ACC112 (cell line): ENCODE data around the gene C1orf50.
"Not testable (repeated sequence)": the region's sequence is repeated elsewhere in the genome, so short reads cannot be mapped to it uniquely, and the experiment has no call there.

Experiments used
- H2AFZ ChIP-seq: fragments of 200-600 bp; sonication (generic); one replicate; pipeline ENCODE4 v1.6.0; 2017; ENCODE audit warnings: antibody characterized with exemption, low read length; ENCODE audit not compliant: unreplicated experiment
- H3K27ac ChIP-seq: fragments of 200-600 bp; sonication (generic); 2 replicates; pipeline ENCODE4 v1.5.1; 2014; ENCODE audit warnings: low read depth, mild to moderate bottlenecking, antibody characterized with exemption, low read length, moderate library complexity
- H3K27me3 ChIP-seq: fragments of 200-600 bp; sonication (generic); 2 replicates; pipeline ENCODE4 v1.6.1; 2014; ENCODE audit warnings: mild to moderate bottlenecking, antibody characterized with exemption, low read length, moderate library complexity, mixed read lengths; ENCODE audit not compliant: insufficient read depth
- H3K36me3 ChIP-seq: fragments of 200-600 bp; sonication (generic); 2 replicates; pipeline ENCODE4 v1.6.1; 2016; ENCODE audit warnings: mild to moderate bottlenecking, antibody characterized with exemption, low read length, moderate library complexity, mixed read lengths; ENCODE audit not compliant: insufficient read depth
- H3K4me1 ChIP-seq: fragments of 200-600 bp; sonication (generic); one replicate; pipeline ENCODE4 v1.6.1; 2016; ENCODE audit warnings: low read length, mixed read lengths; ENCODE audit not compliant: insufficient read depth, unreplicated experiment, control insufficient read depth
- H3K4me3 ChIP-seq: fragments of 200-600 bp; sonication (generic); 2 replicates; pipeline ENCODE4 v1.5.1; 2014; ENCODE audit warnings: mild to moderate bottlenecking, low read depth, low read length
- H3K79me2 ChIP-seq: fragments of 200-600 bp; sonication (generic); one replicate; pipeline ENCODE4 v1.6.0; 2016; ENCODE audit warnings: low read length; ENCODE audit not compliant: control insufficient read depth, unreplicated experiment, insufficient read depth

Gene C1orf50

DNA sequence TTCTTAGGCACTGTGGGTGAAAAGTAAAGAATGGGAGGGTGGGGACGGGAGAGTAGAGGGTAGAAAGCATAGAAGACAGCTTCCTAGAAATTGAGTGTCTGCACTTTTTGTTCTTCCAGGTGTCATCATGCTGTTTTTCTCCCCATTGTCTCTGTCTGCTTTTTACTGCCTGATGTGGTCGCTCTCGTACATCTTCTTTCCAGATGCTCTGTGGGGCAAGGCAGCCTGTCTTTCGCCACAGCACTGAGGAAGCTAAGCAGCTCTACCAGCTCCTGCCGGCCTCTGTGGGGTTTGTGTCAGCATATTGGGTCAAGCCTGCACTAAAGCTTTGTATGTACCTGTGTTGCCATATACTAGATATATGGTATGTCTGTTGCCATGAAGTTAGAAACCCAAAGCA lies 30.9 kb downstream of the C1orf50 start:
- no peak overlapping the region for H3K27ac ChIP-seq
- no peaks in the 10 kb centered on the region for H3K27me3 ChIP-seq
- H3K4me1 ChIP-seq, result no peaks in the 10 kb centered on the region
- H3K36me3 ChIP-seq, result no peaks in the 10 kb centered on the region
- H3K79me2 ChIP-seq, result no peaks in the 10 kb centered on the region
- H3K4me3 ChIP-seq, result no peak overlapping the region
- H2AFZ ChIP-seq, result no peak overlapping the region

DNA sequence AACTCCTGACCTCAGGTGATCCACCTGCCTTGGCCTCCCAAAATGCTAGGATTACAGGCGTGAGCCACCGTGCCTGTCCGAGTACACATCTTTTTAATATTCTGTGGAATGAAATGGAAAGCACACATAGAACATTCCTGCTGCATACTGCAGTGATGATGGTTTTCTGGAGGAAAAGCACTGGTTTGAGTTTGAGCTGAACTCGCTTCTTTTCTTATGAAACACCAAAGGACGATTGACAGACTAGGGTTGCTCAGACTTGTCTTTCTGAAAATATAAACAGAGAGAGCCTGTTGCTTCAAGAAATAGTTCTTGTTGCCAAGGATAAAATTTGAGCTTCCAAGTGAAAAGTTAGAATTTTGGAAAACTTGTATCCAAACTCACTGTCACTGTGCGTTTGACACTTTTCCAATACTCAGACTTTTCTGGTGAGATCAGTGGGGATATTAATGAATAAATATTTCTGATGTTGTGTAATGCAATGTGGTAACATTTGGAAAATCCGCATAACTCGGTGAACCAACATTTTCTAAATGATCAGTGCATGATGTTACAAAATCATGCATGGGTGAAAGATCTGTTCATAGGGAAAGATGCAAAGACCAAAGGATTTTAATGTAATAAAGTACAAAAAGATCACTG lies 34.9 kb downstream of the C1orf50 start:
- Histone ChIP-seq H3K4me1 (no peaks in the 10 kb centered on the region), H2AFZ (no peak overlapping the region), H3K79me2 (no peaks in the 10 kb centered on the region), H3K27me3 (no peaks in the 10 kb centered on the region), H3K4me3 (no peak overlapping the region), H3K27ac (no peak overlapping the region), H3K36me3 (no peaks in the 10 kb centered on the region)

DNA sequence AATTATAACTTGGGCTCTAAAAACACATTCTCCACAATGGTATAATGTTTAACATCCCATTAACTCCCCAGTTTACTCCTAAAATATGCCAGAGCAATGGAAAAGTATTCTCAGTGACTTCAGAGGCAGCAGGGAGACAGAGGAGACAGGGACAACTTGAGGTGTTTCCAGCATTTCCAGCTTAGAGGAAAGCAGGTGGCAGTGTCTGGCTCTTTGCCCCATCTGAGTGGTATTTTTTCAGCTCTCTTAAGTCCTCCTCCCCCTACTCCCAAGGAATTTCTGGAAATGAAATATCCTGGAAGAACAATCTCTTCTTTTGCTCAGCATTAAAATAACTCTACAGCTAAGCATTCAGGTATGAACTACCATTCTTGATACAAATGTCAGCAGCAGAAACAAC lies 39.1 kb downstream of the C1orf50 start:
- Histone ChIP-seq H3K4me1 (no peaks in the 10 kb centered on the region), H3K27me3 (no peaks in the 10 kb centered on the region), H2AFZ (no peak overlapping the region), H3K36me3 (no peaks in the 10 kb centered on the region), H3K4me3 (no peak overlapping the region), H3K27ac (no peak overlapping the region), H3K79me2 (no peaks in the 10 kb centered on the region)

DNA sequence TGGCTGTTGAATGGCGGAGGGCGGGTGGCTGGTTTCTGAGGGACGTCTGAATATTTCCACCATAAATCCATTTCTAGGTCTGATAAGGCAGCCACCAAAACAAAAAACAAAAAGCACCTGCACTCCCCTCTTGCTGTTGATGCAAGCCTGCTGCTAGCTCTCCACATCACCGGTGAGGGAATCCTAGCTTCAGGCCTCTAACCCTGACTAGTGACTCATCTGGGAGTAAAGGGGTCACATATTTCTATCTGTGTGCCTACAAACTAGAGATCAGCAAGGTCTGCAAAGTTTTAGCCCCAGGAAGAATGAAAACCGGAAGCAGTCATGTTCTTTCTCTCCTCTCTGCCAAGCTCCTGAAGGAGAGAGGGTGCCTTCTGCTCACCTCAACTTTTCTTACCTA lies 39.5 kb downstream of the C1orf50 start:
- Histone ChIP-seq H3K27me3 (no peaks in the 10 kb centered on the region), H3K4me3 (no peak overlapping the region), H3K4me1 (no peaks in the 10 kb centered on the region), H3K27ac (no peak overlapping the region), H2AFZ (no peak overlapping the region), H3K36me3 (no peaks in the 10 kb centered on the region), H3K79me2 (no peaks in the 10 kb centered on the region)

DNA sequence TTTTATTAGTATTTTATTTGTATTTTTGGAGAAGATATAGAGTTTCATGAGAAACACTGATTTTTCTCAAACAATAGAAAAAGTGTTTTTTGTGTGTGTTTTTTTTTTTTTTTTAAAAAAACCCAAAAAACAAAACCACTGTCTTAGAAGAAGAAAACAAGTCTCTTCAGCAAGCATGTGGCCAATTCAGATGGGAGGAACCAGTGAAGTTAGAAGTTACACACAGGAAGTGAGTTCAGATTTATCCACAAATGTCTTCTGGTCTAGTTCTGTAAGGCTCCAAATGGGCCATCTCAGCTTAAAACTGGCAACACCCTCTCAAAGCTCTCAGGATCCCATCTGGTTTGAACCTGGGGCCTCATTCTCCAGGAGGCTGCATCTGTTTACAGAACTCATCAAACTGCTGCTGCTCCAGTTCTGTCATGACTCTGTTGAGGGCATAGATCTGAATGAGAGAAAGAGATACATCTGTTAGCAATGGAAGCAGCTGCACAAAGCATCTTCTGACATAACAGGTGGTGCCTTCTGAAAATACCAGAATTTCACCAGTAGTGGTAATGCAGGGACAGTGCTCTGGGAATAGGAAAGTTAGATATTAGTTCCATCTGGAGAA lies 40.1 kb downstream of the C1orf50 start:
- Histone ChIP-seq H3K27ac (no peak overlapping the region), H3K27me3 (no peaks in the 10 kb centered on the region)

DNA sequence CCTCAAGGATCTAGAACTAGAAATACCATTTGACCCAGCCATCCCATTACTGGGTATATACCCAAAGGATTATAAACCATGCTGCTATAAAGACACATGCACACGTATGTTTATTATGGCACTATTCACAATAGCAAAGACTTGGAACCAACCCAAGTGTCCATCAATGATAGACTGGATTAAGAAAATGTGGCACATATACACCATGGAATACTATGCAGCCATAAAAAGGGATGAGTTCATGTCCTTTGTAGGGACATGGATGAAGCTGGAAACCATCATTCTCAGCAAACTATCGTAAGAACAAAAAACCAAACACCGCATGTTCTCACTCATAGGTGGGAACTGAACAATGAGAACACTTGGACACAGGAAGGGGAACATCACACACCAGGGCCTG lies 47.8 kb downstream of the C1orf50 start:
- H2AFZ ChIP-seq, H3K4me3 ChIP-seq, H3K79me2 ChIP-seq, H3K27me3 ChIP-seq, H3K36me3 ChIP-seq, H3K27ac ChIP-seq: not testable (repeated sequence)
- H3K4me1 ChIP-seq, result peaks cover 12% of the 10 kb centered on the region

More for the DNA sequence above, 40.1 kb downstream of the C1orf50 start:
- Histone ChIP-seq H3K79me2 (no peaks in the 10 kb centered on the region), H2AFZ (no peak overlapping the region), H3K4me3 (no peak overlapping the region), H3K4me1 (no peaks in the 10 kb centered on the region), H3K36me3 (no peaks in the 10 kb centered on the region)

DNA sequence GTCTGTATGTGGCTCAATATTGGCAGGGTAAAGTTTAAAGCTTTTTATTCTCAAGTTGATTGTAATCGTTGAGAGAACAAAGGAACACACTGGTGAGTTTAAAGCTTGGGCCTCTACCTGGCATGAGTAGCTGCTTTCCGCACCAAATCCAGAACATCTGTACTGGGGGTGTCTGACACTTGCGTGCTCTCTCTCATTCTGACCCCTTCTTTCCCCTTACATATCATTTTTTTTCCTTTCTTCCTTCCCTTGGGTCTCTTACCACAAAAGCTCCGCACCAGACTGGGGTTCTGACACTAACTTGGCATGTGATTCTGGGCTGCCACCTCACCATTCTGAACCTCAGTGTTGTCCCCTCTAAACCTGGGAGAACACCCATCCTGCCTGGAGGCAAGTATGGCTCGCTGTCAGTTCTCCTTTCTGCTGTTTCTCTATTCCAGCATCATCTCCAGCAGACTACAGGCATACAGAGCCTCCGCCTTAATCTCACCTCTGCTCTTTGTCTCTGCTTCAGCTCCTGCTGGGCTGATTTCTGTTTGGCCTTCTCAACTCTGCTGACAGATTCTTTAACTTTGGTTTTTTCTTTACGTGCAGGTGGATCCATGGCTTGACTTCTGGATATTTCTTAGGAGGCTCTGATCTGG lies 49.0 kb downstream of the C1orf50 start:
- Histone ChIP-seq H3K4me3 (peak overlapping the region; percentile 98), H3K79me2 (peaks cover 4% of the 10 kb centered on the region), H3K36me3 (no peaks in the 10 kb centered on the region), H3K27me3 (no peaks in the 10 kb centered on the region), H3K27ac (peak overlapping the region; percentile 26; the same call in 1 of the 2 replicates), H3K4me1 (peaks cover 12% of the 10 kb centered on the region), H2AFZ (peak overlapping the region; percentile 77)

DNA sequence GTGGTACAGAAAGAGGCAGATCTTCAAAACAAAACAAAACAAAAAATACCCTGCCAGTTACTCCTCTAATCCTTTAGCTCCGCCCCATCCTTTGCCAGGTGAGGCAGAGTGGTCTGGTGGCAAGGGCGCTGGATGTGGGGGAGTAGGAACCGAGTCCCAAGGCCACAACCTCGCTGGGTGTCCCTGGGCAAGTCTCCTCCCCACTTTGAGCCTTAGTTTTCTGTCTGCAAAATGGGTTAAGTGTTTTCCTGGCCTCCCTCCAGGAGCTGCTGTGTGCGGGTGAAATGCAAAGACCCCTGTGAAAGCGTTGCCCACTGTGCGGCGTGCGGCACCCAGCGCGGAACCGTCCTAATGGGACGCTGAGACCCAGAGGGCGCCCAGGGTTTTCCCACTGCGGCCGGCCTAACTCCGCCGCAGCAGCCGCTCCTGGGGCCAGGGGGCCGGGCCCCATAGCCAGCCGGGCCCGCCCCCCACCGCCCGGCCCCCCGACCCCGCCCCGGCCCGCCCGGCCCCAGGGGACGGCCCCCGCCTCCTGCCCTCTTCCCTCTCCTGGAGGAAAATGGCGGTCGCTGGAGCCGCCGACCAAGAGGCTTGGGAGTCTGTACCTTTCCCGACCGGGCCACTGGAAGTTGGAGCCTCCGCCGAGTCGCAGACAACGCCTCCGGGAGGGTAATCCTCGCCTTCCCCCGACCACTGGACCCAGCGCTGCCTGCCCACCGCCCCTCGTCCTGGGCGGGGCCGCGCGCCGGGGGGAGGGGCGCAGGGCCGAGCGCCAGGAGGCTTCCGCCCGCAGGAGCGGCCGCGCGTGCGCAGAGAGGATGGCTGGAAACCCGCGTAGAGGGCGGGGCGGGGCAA lies 49.8 kb downstream of the C1orf50 start, which contains the start of the genes ERMAP and SVBP:
Gene ERMAP, plus strand, starts transcription at position 538 of the 855 bp plus-strand sequence. CDS start 13,327 bp downstream, outside the sequence.
Gene SVBP, minus strand, starts transcription at position 813 of the 855 bp plus-strand sequence. CDS start 853 bp downstream, outside the sequence.
- H3K4me1 ChIP-seq, result peaks cover 12% of the 10 kb centered on the region
- H3K79me2 ChIP-seq, result peaks cover 4% of the 10 kb centered on the region
- H3K27me3 ChIP-seq, result no peaks in the 10 kb centered on the region
- H3K4me3 ChIP-seq, result peak within 1 kb of the TSS; percentile 98
- H3K36me3 ChIP-seq, result no peaks in the 10 kb centered on the region
- peak within 1 kb of the TSS; percentile 97 for H2AFZ ChIP-seq
- peak within 1 kb of the TSS; percentile 98 for H3K27ac ChIP-seq

DNA sequence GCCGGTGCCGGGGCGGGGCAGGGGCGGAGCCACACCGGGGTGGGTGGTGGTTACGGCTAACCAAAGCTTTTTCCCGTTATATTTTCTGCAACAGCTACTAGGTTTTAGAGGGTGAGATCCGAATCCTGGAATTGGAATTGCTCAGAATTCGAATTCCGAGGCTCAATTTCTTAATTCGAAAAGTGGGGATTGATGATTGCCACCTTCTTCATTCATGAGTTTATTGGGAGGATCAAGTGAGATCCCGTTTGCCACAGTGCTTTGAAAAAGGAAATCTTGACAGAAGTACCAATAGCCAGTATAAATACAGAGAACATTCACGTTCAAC lies 50.4 kb downstream of the C1orf50 start:
- peak overlapping the region; percentile 98 for H3K27ac ChIP-seq
- no peaks in the 10 kb centered on the region for H3K36me3 ChIP-seq
- H2AFZ ChIP-seq, result peak overlapping the region; percentile 78
- H3K4me1 ChIP-seq, result peaks cover 12% of the 10 kb centered on the region
- peak overlapping the region; percentile 98 for H3K4me3 ChIP-seq
- H3K79me2 ChIP-seq, result peaks cover 4% of the 10 kb centered on the region
- no peaks in the 10 kb centered on the region for H3K27me3 ChIP-seq

DNA sequence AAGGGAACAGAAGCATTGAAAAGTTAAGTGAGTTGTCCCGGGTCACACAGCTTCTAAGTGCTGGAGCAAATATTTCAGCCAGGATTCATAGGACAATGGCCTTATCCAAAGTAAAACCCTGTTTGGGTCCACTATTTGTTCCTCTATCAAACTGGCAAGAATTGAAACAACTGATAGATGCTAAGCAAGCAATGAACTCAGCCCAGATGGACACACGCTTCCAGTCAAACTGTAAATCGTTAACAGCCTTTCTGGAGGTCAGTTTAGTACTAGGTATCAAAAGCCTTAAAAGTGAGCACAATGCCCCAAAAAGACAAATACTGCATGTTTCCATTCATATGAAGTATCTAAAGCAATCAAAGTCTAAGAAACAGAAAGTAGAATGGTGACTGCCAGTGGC lies 50.9 kb downstream of the C1orf50 start:
- Histone ChIP-seq H3K79me2 (peaks cover 4% of the 10 kb centered on the region), H2AFZ (peak overlapping the region; percentile 78), H3K27ac (no peak overlapping the region), H3K36me3 (no peaks in the 10 kb centered on the region), H3K4me1 (peaks cover 18% of the 10 kb centered on the region), H3K4me3 (peak overlapping the region; percentile 98), H3K27me3 (no peaks in the 10 kb centered on the region)
